HG03571 (cell line): ENCODE results near the gene MESP2.

Source experiments
- ATAC-seq: cut with Tn5 transposase; IDR thresholded peaks from one replicate; pipeline ENCODE4 v1.9.1; 2021; ENCODE audit not compliant: unreplicated experiment

Gene MESP2, protein sequence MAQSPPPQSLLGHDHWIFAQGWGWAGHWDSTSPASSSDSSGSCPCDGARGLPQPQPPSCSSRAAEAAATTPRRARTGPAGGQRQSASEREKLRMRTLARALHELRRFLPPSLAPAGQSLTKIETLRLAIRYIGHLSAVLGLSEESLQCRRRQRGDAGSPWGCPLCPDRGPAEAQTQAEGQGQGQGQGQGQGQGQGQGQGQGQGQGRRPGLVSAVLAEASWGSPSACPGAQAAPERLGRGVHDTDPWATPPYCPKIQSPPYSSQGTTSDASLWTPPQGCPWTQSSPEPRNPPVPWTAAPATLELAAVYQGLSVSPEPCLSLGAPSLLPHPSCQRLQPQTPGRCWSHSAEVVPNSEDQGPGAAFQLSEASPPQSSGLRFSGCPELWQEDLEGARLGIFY

DNA sequence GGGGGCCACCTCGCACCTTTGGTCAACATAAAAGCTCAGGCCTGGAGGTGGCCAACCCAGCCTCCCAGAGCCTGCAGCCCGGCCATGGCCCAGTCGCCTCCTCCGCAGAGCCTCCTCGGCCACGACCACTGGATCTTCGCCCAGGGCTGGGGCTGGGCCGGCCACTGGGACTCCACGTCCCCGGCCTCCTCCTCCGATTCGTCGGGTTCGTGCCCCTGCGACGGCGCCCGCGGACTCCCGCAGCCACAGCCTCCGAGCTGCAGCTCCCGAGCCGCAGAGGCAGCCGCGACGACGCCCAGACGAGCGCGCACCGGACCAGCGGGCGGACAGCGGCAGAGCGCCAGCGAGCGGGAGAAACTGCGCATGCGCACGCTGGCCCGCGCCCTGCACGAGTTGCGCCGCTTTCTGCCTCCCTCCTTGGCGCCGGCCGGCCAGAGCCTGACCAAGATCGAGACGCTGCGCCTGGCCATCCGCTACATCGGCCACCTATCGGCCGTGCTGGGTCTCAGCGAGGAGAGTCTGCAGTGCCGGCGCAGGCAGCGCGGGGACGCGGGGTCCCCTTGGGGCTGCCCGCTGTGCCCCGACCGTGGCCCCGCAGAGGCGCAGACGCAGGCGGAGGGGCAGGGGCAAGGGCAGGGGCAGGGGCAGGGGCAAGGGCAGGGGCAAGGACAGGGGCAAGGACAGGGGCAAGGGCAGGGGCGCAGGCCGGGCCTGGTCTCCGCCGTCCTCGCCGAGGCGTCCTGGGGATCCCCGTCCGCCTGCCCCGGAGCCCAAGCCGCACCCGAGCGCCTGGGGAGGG is at the start of gene MESP2:
Gene MESP2, plus strand, starts transcription at position 59 of the 799 bp plus-strand sequence. Its CDS starts 26 bp downstream, at position 85.
- ATAC-seq: no peak

- no peak for ATAC-seq
Measured at GRCh38 chr15:89728254-89728653, 47.9 kb upstream of the MESP2 start.

GRCh38 chr15:89731275-89731674 is 44.9 kb upstream of the MESP2 start:
- no peak for ATAC-seq

GRCh38 chr15:89732451-89733172 is 43.5 kb upstream of the MESP2 start:
- ATAC-seq: no peak

- ATAC-seq: no peak
Measured at GRCh38 chr15:89735773-89736172, 40.4 kb upstream of the MESP2 start.

- no peak for ATAC-seq
Measured at GRCh38 chr15:89740137-89740536, 36.0 kb upstream of the MESP2 start.

- ATAC-seq: no peak
Measured at GRCh38 chr15:89743011-89743410, 33.1 kb upstream of the MESP2 start.

- ATAC-seq: no peak
Measured at GRCh38 chr15:89743594-89743993, 32.5 kb upstream of the MESP2 start.

DNA sequence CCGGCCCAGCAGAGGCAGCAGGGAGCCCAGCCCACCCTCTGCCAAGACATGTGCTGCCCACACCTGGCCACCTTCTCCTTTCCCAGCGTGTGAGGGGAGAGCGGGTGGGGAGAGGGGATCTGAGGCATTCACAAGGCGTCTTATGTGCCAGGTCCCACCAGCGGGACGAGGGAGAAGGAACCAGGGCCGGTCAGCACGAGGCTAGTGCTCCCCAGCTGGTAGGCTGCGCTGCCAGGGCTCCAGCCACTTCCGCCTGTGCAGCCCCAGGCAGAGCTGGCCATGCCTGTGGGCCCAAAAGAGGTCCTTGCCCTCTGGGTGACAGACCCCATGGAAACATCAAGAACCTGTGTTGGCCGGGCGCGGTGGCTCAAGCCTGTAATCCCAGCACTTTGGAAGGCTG is 31.0 kb upstream of the MESP2 start:
- ATAC-seq: no peak

DNA sequence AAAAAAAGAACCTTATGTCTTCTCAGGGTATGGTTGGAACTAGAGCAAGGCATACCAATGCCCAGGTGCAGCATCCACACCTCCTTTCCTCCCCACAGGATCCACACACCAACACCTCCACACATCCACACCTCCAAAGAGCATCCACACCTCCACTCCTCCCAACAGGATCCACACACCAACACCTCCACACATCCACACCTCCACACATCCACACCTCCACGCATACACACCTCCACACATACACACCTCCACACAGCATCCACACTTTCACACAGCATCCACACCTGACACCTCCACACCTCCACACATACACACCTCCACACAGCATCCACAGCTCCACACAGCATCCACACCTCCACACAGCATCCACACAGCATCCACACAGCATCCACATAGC is 30.4 kb upstream of the MESP2 start:
- ATAC-seq: no peak

- ATAC-seq: no peak
Measured at GRCh38 chr15:89746386-89746780, 29.7 kb upstream of the MESP2 start.

GRCh38 chr15:89747708-89748682 is 28.1 kb upstream of the MESP2 start:
- no peak for ATAC-seq

- ATAC-seq: no peak
Measured at GRCh38 chr15:89749054-89749453, 27.1 kb upstream of the MESP2 start.

- ATAC-seq: no peak
Measured at GRCh38 chr15:89749526-89749925, 26.6 kb upstream of the MESP2 start.

DNA sequence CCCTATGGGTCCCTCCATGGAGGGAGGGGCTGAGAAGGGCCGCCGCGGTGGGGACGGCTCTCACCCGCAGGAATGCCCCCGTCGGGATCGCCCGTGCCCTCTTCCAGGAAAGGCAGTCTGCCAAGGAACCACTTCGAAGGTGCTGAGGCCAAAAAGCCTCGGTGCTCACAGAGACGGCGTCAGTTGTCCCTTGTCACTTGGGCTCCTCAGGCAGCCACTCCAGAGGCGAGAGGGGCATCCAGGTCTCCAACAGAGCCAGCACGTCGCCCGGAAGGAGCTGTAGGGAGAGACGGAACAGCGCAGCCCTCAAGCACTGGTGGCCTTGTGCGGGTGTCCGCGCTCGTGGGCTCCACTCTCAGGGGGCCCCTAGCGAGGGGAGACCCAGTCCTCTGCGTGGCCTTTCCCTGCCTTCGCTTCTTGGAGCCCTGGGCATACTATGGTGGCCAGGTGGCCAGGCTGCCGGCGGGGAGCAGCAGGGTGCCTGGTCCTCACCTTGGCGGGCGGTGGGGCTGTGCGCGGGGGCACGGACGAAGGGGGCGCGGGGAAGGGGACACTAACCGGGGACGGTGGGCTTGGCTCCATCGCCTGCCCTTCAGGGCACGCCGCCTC is 26.1 kb upstream of the MESP2 start:
- no peak for ATAC-seq

DNA sequence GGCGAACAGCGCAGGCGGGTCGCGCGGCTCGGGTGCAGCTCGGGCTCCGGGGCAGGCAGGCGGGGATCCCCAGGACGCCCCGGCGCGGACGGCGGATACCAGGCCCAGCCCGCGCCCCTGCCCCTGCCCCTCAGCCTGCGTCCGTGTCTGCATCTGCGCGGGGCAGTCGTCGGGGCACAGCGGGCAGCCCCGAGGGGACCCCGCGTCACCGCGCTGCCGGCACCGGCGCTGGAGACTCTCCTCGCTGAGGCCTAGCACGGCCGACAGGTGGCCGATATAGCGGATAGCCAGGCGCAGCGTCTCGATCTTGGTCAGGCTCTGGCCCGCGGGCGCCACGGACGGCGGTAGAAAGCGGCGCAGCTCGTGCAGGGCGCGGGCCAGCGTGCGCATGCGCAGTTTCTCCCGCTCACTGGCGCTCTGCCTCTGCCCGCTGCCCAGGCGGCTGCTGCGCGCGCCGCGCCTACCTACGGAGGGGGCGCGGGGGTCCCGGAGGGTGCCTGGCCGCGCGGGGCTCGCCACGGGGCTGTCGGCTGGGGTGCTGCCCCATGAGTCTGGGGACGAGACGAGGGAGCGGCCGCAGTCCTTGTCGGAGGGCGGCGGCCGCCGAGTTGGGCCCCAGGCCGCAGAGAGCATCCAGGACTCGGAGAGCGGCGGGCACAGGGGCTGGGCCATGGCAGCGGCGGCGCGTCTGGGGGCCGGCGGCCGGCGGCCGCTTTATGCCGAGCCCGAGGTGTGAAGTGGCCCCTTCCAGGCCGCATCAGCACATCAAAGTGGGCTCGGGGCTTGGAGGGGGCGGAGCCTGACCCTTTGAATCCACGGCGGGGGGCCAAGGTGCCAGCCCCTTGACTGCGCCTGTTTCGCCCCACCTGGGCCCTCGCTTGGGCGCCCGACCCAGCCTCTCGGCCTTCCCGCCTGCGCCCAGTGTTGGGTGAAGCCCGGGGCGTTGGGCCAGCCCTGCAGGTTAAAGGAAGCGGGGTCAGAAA is 25.3 kb upstream of the MESP2 start, which contains the start of gene MESP1:
Gene MESP1, minus strand, starts transcription at position 690 of the 983 bp plus-strand sequence. Its CDS starts 18 bp downstream, at position 672.
- ATAC-seq: peak; percentile 95

DNA sequence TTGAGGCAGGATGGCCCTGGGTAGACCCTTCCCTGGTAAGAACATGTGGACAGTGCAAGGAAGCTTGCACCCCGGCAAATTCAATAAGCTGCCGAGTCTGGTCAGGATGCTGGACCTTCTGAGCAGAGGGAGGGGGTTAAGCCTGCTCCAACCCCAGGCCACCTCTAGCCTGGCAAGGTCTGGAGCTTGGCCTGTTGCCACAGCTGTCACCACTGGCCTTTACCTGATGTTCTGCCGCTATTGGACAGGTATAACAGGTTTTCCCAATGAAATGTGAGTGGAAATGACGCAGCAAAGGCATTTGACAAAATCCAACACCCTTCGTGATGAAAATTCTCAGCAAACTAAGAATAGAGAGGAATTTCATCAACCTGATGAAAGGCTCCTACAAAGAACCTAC is 24.4 kb upstream of the MESP2 start:
- no peak for ATAC-seq

DNA sequence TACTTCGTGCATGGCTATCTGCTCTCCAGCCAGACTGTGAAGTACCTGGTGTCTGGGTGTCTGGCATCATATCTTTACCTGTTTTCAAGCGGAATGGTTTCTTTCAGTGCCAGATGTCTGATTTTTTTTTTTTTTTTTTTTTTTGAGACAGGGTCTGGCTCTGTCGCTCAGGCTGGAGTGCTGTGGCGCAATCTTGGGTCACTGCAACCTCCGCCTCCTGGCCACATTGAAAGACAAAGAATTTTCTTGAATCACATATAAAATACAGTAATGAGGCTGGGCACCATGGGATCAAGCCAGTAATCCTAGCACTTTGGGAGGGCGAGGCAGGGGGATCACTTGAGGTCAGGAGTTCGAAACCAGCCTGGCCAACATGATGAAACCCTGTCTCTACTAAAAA is 22.3 kb upstream of the MESP2 start:
- no peak for ATAC-seq
